Measurements from ENCODE around the gene CADM3.

Gene CADM3

GRCh38 chr1:159207080-159207479 lies 35.7 kb downstream of the CADM3 start:
- no peak for DNase-seq

- no peak for DNase-seq
Observed at GRCh38 chr1:159207774-159208173, 36.4 kb downstream of the CADM3 start.

- DNase-seq = no peak
Observed at GRCh38 chr1:159208175-159208825, 36.9 kb downstream of the CADM3 start.

GRCh38 chr1:159209061-159209460 lies 37.6 kb downstream of the CADM3 start:
- DNase-seq = no peak

GRCh38 chr1:159211331-159212136 lies 40.1 kb downstream of the CADM3 start:
- peak; percentile 44 to 70 for DNase-seq

- no peak for DNase-seq
Observed at GRCh38 chr1:159212596-159212995, 41.2 kb downstream of the CADM3 start.

- peak; percentile 12 to 71 for DNase-seq
Observed at GRCh38 chr1:159214149-159214760, 42.8 kb downstream of the CADM3 start.

- no peak for DNase-seq
Observed at GRCh38 chr1:159218649-159219636, 47.5 kb downstream of the CADM3 start.

- no peak for DNase-seq
Observed at GRCh38 chr1:159222075-159222865, 50.9 kb downstream of the CADM3 start.

GRCh38 chr1:159223004-159223403 lies 51.6 kb downstream of the CADM3 start:
- DNase-seq = no peak

GRCh38 chr1:159228554-159228953 lies 57.1 kb downstream of the CADM3 start:
- DNase-seq = no peak

- DNase-seq = no peak
Observed at GRCh38 chr1:159229260-159229885, 58.0 kb downstream of the CADM3 start.

- DNase-seq = no peak
Observed at GRCh38 chr1:159229896-159230295, 58.5 kb downstream of the CADM3 start.

GRCh38 chr1:159239551-159240220 lies 68.3 kb downstream of the CADM3 start:
- DNase-seq = no peak

GRCh38 chr1:159247266-159247665 lies 75.9 kb downstream of the CADM3 start:
- DNase-seq = no peak

- DNase-seq = no peak
Observed at GRCh38 chr1:159248311-159248710, 76.9 kb downstream of the CADM3 start.

GRCh38 chr1:159250638-159251216 lies 79.3 kb downstream of the CADM3 start:
- DNase-seq = no peak

All from NCI-H446 (cell line).